ENCODE data around the gene CCDC33. TPM values are rescaled to one million over a fixed set of nuclear protein-coding genes. Genes with fewer than 3 reads are reported as not detected.

Gene CCDC33
- total and polyA plus RNA-seq, 2 donors (not counting 3 experiments of a cell fraction or from before 2014, with no cell fraction given) = not detected

DNA sequence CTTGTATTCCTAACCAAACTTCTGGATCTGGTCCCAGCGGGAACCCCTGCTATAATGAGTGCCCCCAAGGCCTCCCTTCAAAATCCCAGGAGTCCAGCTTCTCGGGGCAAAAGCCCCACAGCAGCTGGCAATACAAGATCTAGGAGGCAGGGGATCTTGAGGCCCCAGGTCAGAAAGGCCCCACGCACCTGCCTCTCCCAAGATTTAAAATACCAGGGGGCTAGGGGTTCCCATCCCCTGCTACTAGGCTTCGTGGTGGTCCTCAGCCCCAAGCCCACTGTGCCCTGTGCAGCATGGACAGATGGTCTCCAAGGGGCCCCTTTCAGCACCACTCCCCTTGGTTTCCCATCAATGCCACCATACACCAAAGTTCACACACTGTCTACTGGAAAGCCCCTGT lies 147.2 kb downstream of the CCDC33 start:
- no peaks in the 10 kb centered on the region for H3K36me3 ChIP-seq (ENCODE audit: control insufficient read depth in 2 of 2, extremely low read depth in 1 of 2, insufficient read depth in 2 of 2, low read length in 2 of 2)
- H3K27ac ChIP-seq (ENCODE audit: insufficient read depth, low read depth, low read length) = no peak overlapping the region
- no TSS peak for BruUV-seq (replicated peaks)
- H3K4me2 ChIP-seq (ENCODE audit: insufficient read depth, low read length) = no peak overlapping the region
- H2AFZ ChIP-seq (ENCODE audit: low read depth, low read length) = no peak overlapping the region
- peaks cover 28% of the 10 kb centered on the region for H3K4me1 ChIP-seq (ENCODE audit: control insufficient read depth, extremely low read depth, insufficient read depth, low read length)
- no peak overlapping the region for H3K9ac ChIP-seq (replicated peaks; ENCODE audit: extremely low read depth, insufficient read depth, low read length)
- POLR2A ChIA-PET = no interaction called here
- CTCF ChIA-PET = interaction anchor here (0.7 to 13.9 kb wide), 10 partner anchors 52 to 385 kb away, joined by 3 to 313 read pairs (median 8); no protein-coding TSS in a partner anchor
- intact Hi-C loops (cut with micrococcal nuclease) (loop anchor here (2.0 kb wide), 1 partner anchor 20 kb away; no protein-coding TSS in a partner anchor), dilution Hi-C loops (cut with MboI; ENCODE audit: extremely low pct_ligation_motif_present, low sequenced_read_pairs) (no loop called here)
- FAIRE-seq = no peak
- H3K79me2 ChIP-seq (ENCODE audit: control insufficient read depth, insufficient read depth, low read length) = no peaks in the 10 kb centered on the region
- TF ChIP-seq EZH2 (IDR thresholded peaks at IDR 0.05; ENCODE audit: borderline replicate concordance, low read depth, low read length, severe bottlenecking) (no peak), POLR2A (IDR thresholded peaks at IDR 0.05; ENCODE audit: low read depth, low read length) (no peak), FOS (IDR thresholded peaks at IDR 0.05; ENCODE audit: borderline replicate concordance, insufficient read depth, low read length) (no peak), POLR2AphosphoS5 (IDR thresholded peaks at IDR 0.05; ENCODE audit: insufficient read depth, low read depth, low read length) (no peak), MYC (IDR thresholded peaks at IDR 0.05; ENCODE audit: low read depth, low read length) (no peak), GATA2 (IDR thresholded peaks at IDR 0.05; ENCODE audit: insufficient read depth, insufficient read length, low read depth, low read length) (no peak), JUN (IDR thresholded peaks at IDR 0.05; ENCODE audit: borderline replicate concordance, insufficient read depth, insufficient read length, low read depth) (no peak)
- TF ChIP-seq, protein P1, sequence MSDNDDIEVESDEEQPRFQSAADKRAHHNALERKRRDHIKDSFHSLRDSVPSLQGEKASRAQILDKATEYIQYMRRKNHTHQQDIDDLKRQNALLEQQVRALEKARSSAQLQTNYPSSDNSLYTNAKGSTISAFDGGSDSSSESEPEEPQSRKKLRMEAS (IDR thresholded peaks at IDR 0.05; ENCODE audit: insufficient read depth, insufficient read length) = no peak
- TF ChIP-seq, protein P2, sequence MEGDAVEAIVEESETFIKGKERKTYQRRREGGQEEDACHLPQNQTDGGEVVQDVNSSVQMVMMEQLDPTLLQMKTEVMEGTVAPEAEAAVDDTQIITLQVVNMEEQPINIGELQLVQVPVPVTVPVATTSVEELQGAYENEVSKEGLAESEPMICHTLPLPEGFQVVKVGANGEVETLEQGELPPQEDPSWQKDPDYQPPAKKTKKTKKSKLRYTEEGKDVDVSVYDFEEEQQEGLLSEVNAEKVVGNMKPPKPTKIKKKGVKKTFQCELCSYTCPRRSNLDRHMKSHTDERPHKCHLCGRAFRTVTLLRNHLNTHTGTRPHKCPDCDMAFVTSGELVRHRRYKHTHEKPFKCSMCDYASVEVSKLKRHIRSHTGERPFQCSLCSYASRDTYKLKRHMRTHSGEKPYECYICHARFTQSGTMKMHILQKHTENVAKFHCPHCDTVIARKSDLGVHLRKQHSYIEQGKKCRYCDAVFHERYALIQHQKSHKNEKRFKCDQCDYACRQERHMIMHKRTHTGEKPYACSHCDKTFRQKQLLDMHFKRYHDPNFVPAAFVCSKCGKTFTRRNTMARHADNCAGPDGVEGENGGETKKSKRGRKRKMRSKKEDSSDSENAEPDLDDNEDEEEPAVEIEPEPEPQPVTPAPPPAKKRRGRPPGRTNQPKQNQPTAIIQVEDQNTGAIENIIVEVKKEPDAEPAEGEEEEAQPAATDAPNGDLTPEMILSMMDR (IDR thresholded peaks at IDR 0.05; ENCODE audit: extremely low read depth in 1 of 2, insufficient read depth in 1 of 2, low read depth in 1 of 2, low read length in 2 of 2) = no peak
- no peaks in the 10 kb centered on the region for H3K9me3 ChIP-seq (replicated peaks; ENCODE audit: control insufficient read depth, insufficient read depth, low read length)
- no peaks in the 10 kb centered on the region for H4K20me1 ChIP-seq (replicated peaks; ENCODE audit: control insufficient read depth, extremely low read depth, insufficient read depth, low read length)
- no peak for DNase-seq (ENCODE audit: low read depth, low spot score)
- H3K9me1 ChIP-seq (replicated peaks; ENCODE audit: control insufficient read depth, extremely low read depth, insufficient read depth, low read length) = no peaks in the 10 kb centered on the region
- no peaks in the 10 kb centered on the region for H3K27me3 ChIP-seq (ENCODE audit: control insufficient read depth in 2 of 2, insufficient read depth in 2 of 2, low read length in 2 of 2)
- H3K4me3 ChIP-seq (replicated peaks in 1 of 3; ENCODE audit: insufficient read depth in 1 of 3, low read depth in 1 of 3, low read length in 3 of 3) = no peak overlapping the region

All from endothelial cell of umbilical vein (primary cell).